B cell (primary cell): Measurements from ENCODE around the gene PAX6. TPM values are rescaled to one million over a fixed set of nuclear protein-coding genes. Genes with fewer than 3 reads are reported as not detected.

Experiments used
- ATAC-seq: fragments of 200-7000 bp; cut with Tn5 transposase; one replicate; pipeline ENCODE4 v1.10.0; 2021; ENCODE audit warnings: low read depth, mild to moderate bottlenecking, moderate number of reproducible peaks, moderate library complexity
- CTCF ChIA-PET: fragments of 350-600 bp; sonication (Branson Sonifier 250); formaldehyde crosslinking; loops from one replicate; lab custom pipeline; 2021; ENCODE audit warnings: antibody characterized with exemption, inconsistent platforms; lab: Charles Lee
- POLR2A ChIA-PET: fragments of 350-600 bp; sonication (Branson Sonifier 250); formaldehyde crosslinking; loops from one replicate; lab custom pipeline; 2021; ENCODE audit warnings: antibody characterized with exemption; lab: Charles Lee
- DNase-seq: peaks from one replicate; pipeline ENCODE4 v3.0.0; 2013
- H2AFZ ChIP-seq: 2 replicates; pipeline ENCODE4 v1.6.1; 2012; ENCODE audit warnings: mild to moderate bottlenecking, low read depth, low read length; ENCODE audit not compliant: insufficient read depth, poor library complexity, severe bottlenecking
- H3K27ac ChIP-seq, 2 donors: 1 replicate in 1 of 2; 2 replicates in 1 of 2; pipeline ENCODE4 v1.5.1; 2012 to 2013; ENCODE audit warnings: low read length in 2 of 2, mild to moderate bottlenecking in 2 of 2, moderate library complexity in 1 of 2
- H3K27me3 ChIP-seq, 4 experiments: fragments of 200-600 bp in 1 of 4; sonication (generic) in 1 of 4; replicated peaks in 1 of 4; 1 replicate in 2 of 4; 2 replicates in 2 of 4; pipeline versions ENCODE4 v1.6.1 to v1.7.0; 2013 to 2016; ENCODE audit warnings: low read length in 3 of 4, mild to moderate bottlenecking in 2 of 4, mixed read lengths in 1 of 4, moderate library complexity in 1 of 4; ENCODE audit not compliant: insufficient read depth in 4 of 4, control insufficient read depth in 3 of 4; ENCODE audit errors: control extremely low read depth in 1 of 4
- H3K36me3 ChIP-seq, 2 experiments: replicated peaks in 1 of 2; 1 replicate in 1 of 2; 2 replicates in 1 of 2; pipeline versions ENCODE4 v1.6.1 to v1.7.1; 2013; ENCODE audit warnings: low read length in 1 of 2; ENCODE audit not compliant: insufficient read depth in 2 of 2, control insufficient read depth in 1 of 2; ENCODE audit errors: control extremely low read depth in 1 of 2, extremely low read depth in 1 of 2
- H3K4me1 ChIP-seq, 2 donors: fragments of 200-600 bp in 1 of 2; sonication (generic) in 1 of 2; 1 replicate in 1 of 2; 2 replicates in 1 of 2; pipeline versions ENCODE4 v1.5.1 to v1.6.1; 2013 to 2017; ENCODE audit warnings: low read length in 2 of 2; ENCODE audit not compliant: control insufficient read depth in 2 of 2, insufficient read depth in 2 of 2
- H3K4me2 ChIP-seq: replicated peaks from 2 replicates; pipeline ENCODE3; 2012; ENCODE audit warnings: mild to moderate bottlenecking, low read depth, low read length; ENCODE audit not compliant: poor library complexity, severe bottlenecking
- H3K4me3 ChIP-seq, 5 experiments: fragments of 200-600 bp in 1 of 5; sonication (generic) in 1 of 5; 1 replicate in 3 of 5; 2 replicates in 2 of 5; pipeline versions ENCODE4 v1.5.1 to v1.7.0; 2011 to 2016; ENCODE audit warnings: low read length in 4 of 5, mild to moderate bottlenecking in 4 of 5, low read depth in 2 of 5, control low read depth in 1 of 5, moderate library complexity in 1 of 5; ENCODE audit not compliant: insufficient read depth in 1 of 5; ENCODE audit errors: control extremely low read depth in 1 of 5, extremely low read depth in 1 of 5
- H3K79me2 ChIP-seq: fragments of 200-600 bp; sonication (generic); one replicate; pipeline ENCODE4 v1.6.0; 2016; ENCODE audit warnings: low read length; ENCODE audit not compliant: control insufficient read depth, insufficient read depth
- H3K9ac ChIP-seq: fragments of 200-600 bp; sonication (generic); 2 replicates; pipeline ENCODE4 v1.6.1; 2017; ENCODE audit warnings: mild to moderate bottlenecking, low read length, moderate library complexity
- H3K9me3 ChIP-seq, 3 donors: one replicate each; pipeline versions ENCODE4 v1.6.1 to v1.7.1; 2013; ENCODE audit warnings: low read length in 2 of 3; ENCODE audit not compliant: control insufficient read depth in 2 of 3, insufficient read depth in 1 of 3; ENCODE audit errors: control extremely low read depth in 1 of 3
- H4K20me1 ChIP-seq: 2 replicates; pipeline ENCODE4 v1.6.0; 2012; ENCODE audit warnings: mild to moderate bottlenecking, low read length; ENCODE audit not compliant: insufficient read depth, control insufficient read depth, poor library complexity, severe bottlenecking
- H3K27ac Mint-ChIP-seq: one replicate; pipeline ENCODE4 v1.8.0; 2021; ENCODE audit warnings: mixed read lengths
- H3K27me3 Mint-ChIP-seq: one replicate; pipeline ENCODE4 v1.8.0; 2021; ENCODE audit warnings: mixed read lengths
- H3K4me1 Mint-ChIP-seq: one replicate; pipeline ENCODE4 v1.8.0; 2021; ENCODE audit warnings: mixed read lengths
- H3K4me3 Mint-ChIP-seq: one replicate; pipeline ENCODE4 v1.8.0; 2021; ENCODE audit warnings: mixed read lengths
- H3K9me3 Mint-ChIP-seq: one replicate; pipeline ENCODE4 v1.8.0; 2022; ENCODE audit warnings: mixed read lengths; ENCODE audit not compliant: insufficient read depth
- EZH2 ChIP-seq: IDR thresholded peaks from 2 replicates; pipeline ENCODE4 v1.6.1; 2012; ENCODE audit warnings: borderline replicate concordance, low read depth, mild to moderate bottlenecking, moderate library complexity, low read length; ENCODE audit not compliant: insufficient read depth, poor library complexity, severe bottlenecking
- WGBS: methylation state at CpG from one replicate; pipeline ENCODE4 v1.1.5; 2013; ENCODE audit warnings: missing lambda C conversion rate; ENCODE audit not compliant: insufficient coverage; 5-methylcytosine and 5-hydroxymethylcytosine counted together
- intact Hi-C: fragments of 100-400 bp; cut with micrococcal nuclease; formaldehyde crosslinking; loops from one replicate; pipeline ENCODE4 v1.10.0; 2022
- polyA plus RNA-seq: library from polyadenylated mRNA; depleted of rRNA; stranded (reverse); fragments of >200 nt; gene quantifications from 2 replicates; pipeline ENCODE4 v1.2.3, GENCODE V29; 2012
- total RNA-seq, 2 donors: library from RNA; stranded (reverse); fragments of 120-200 nt in 1 of 2; gene quantifications; 1 replicate in 1 of 2; 2 replicates in 1 of 2; pipeline versions ENCODE4 v1.2.3 to v1.2.4, GENCODE V29; 2013 to 2022
- TF ChIP-seq, protein P1 (sequence below): fragments of 200-600 bp; IDR thresholded peaks from one replicate; pipeline ENCODE4 v1.8.0; 2022; ENCODE audit warnings: antibody characterized with exemption, mild to moderate bottlenecking

Gene PAX6
- total and polyA plus RNA-seq, 2 donors (not counting 1 experiment from before 2014, with no cell fraction given): not detected

DNA sequence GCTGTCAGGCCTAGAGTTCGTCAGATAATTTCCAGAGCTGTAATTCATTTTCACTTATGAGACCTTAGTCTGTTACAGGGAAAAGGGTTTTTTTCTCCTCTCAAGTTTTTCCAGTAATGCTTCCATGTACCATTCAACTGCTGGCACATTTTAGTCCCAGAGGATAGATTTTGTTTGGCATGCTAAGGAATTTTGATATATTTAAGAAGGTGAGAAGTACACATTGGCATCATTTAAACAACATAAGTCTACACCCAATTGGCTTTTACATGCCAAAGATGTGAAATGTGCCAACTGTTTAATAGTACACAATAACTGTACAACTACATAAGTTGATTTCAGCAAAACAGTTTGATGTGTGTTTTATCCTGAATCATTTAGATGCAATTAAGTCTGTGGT lies 71.0 kb downstream of the PAX6 start:
- WGBS: no CpG with 5 or more reads among the region's 1 CpG
- ATAC-seq (no peak), DNase-seq (no peak)
- H3K9me3 Mint-ChIP-seq: peaks cover 12% of the 10 kb centered on the region
- Histone ChIP-seq H3K4me2 (no peak overlapping the region), H3K79me2 (no peaks in the 10 kb centered on the region), H4K20me1 (no peaks in the 10 kb centered on the region), H3K9ac (no peak overlapping the region), H3K36me3 (no peaks in the 10 kb centered on the region), H2AFZ (no peak overlapping the region), H3K27me3 (no peaks in the 10 kb centered on the region), H3K4me1 (no peaks in the 10 kb centered on the region), H3K4me3 (no peak overlapping the region), H3K27ac (no peak overlapping the region), H3K9me3 (peaks cover 0 to 11% (median 0%) of the 10 kb centered on the region in 3 donors)
- H3K4me1 Mint-ChIP-seq: no peaks in the 10 kb centered on the region
- TF ChIP-seq EZH2: no peak
- TF ChIP-seq, protein P1, sequence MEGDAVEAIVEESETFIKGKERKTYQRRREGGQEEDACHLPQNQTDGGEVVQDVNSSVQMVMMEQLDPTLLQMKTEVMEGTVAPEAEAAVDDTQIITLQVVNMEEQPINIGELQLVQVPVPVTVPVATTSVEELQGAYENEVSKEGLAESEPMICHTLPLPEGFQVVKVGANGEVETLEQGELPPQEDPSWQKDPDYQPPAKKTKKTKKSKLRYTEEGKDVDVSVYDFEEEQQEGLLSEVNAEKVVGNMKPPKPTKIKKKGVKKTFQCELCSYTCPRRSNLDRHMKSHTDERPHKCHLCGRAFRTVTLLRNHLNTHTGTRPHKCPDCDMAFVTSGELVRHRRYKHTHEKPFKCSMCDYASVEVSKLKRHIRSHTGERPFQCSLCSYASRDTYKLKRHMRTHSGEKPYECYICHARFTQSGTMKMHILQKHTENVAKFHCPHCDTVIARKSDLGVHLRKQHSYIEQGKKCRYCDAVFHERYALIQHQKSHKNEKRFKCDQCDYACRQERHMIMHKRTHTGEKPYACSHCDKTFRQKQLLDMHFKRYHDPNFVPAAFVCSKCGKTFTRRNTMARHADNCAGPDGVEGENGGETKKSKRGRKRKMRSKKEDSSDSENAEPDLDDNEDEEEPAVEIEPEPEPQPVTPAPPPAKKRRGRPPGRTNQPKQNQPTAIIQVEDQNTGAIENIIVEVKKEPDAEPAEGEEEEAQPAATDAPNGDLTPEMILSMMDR: no peak
- intact Hi-C loops: no loop called here
- no peak overlapping the region for H3K27ac Mint-ChIP-seq
- CTCF ChIA-PET: no interaction called here
- H3K27me3 Mint-ChIP-seq: no peaks in the 10 kb centered on the region
- POLR2A ChIA-PET: no interaction called here
- no peak overlapping the region for H3K4me3 Mint-ChIP-seq
